Measurements from ENCODE around the gene PTPN7. TPM values are rescaled to one million over a fixed set of nuclear protein-coding genes. Genes with fewer than 3 reads are reported as not detected.

The PTPN7 gene
- total and polyA plus RNA-seq, 4 donors, result 0.75 to 7.0 (median 1.7) TPM

DNA sequence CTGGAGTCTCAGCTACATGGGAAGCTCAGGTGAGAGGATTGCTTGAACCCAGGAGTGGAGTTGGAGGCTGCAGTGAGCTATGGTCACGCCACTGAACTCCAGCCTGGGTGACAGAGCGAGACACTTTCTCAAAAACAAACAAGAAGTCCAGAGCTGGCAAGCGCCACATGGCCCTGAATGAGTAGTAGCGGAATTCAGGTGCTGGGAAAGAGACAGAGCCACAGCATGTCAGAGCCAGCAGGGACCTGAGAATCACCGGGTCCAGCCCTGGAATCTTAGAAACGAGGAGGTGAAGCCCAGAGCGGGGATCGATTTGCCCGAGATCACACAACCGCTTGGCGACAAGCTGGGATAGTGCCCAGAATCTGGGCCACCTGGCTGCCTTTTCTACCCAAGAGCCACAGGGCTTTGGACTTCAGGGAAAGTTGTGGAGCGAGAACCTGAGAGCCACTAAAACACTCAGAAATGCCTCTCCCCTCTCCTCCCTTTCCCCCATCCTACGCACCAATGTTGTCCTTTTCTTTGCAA, 25.7 kb downstream of the PTPN7 start:
- H3K9me3 ChIP-seq (ENCODE audit: control insufficient read depth in 4 of 4, low read length in 3 of 4), result no peaks in the 10 kb centered on the region
- TF ChIP-seq, protein P1, sequence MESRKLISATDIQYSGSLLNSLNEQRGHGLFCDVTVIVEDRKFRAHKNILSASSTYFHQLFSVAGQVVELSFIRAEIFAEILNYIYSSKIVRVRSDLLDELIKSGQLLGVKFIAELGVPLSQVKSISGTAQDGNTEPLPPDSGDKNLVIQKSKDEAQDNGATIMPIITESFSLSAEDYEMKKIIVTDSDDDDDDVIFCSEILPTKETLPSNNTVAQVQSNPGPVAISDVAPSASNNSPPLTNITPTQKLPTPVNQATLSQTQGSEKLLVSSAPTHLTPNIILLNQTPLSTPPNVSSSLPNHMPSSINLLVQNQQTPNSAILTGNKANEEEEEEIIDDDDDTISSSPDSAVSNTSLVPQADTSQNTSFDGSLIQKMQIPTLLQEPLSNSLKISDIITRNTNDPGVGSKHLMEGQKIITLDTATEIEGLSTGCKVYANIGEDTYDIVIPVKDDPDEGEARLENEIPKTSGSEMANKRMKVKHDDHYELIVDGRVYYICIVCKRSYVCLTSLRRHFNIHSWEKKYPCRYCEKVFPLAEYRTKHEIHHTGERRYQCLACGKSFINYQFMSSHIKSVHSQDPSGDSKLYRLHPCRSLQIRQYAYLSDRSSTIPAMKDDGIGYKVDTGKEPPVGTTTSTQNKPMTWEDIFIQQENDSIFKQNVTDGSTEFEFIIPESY (IDR thresholded peaks at IDR 0.05), result no peak
- TF ChIP-seq GABPA (IDR thresholded peaks at IDR 0.05 in 1 of 2, conservative IDR thresholded peaks at IDR 0.05 in 1 of 2), result no peak
- TF ChIP-seq HNF4A (conservative IDR thresholded peaks at IDR 0.05), result peak in 1 of 2 donors; percentile 34
- TF ChIP-seq SP1 (IDR thresholded peaks at IDR 0.05), result no peak
- TF ChIP-seq RXRA (IDR thresholded peaks at IDR 0.05), result peak in 1 of 2 donors; percentile 29
- H3K27me3 ChIP-seq (ENCODE audit: control insufficient read depth in 4 of 4, insufficient read depth in 4 of 4, low read length in 3 of 4), result no peaks in the 10 kb centered on the region
- 34% methylated on average over 13 of the region's 13 CpGs for WGBS
- H3K4me1 ChIP-seq (ENCODE audit: control insufficient read depth in 4 of 4, insufficient read depth in 4 of 4, low read length in 3 of 4), result peaks cover 2 to 22% (median 17%) of the 10 kb centered on the region in 4 donors
- H3K4me3 ChIP-seq (ENCODE audit: low read depth in 1 of 3, low read length in 3 of 3), result no peak overlapping the region
- no peak for DNase-seq (ENCODE audit: low spot score)
- H3K9ac ChIP-seq (ENCODE audit: low read depth in 1 of 2, low read length in 2 of 2), result no peak overlapping the region
- peak overlapping the region; percentile 9 to 65 for H3K27ac ChIP-seq (ENCODE audit: low read depth in 1 of 2, low read length in 2 of 2)
- peaks cover 5 to 20% (median 12%) of the 10 kb centered on the region in 4 donors for H3K36me3 ChIP-seq (ENCODE audit: control insufficient read depth in 4 of 4, insufficient read depth in 3 of 4, low read depth in 1 of 4, low read length in 3 of 4)

DNA sequence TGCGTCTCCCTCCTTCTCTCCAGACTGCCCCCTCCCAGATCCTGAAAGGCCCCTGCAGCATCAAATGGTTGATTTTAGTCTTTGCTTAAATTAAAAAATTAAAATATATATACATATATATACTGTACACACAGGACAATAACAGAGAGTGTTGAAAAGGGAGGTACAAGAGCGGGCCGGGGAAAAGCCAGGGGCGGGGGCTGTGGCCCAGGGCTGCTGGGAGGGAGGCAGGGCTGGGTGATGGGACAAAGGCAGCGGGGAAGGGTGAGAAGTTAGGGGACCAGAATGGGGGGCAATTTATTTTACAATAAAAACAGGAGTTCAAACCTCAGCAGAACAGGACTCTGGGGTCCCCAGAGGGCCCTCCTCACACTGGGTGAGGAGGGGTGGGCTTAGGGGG, 26.4 kb downstream of the PTPN7 start:
- H3K27me3 ChIP-seq (ENCODE audit: control insufficient read depth in 4 of 4, insufficient read depth in 4 of 4, low read length in 3 of 4), result no peaks in the 10 kb centered on the region
- WGBS, result 98% methylated on average over 5 of the region's 5 CpGs
- no peak overlapping the region for H3K4me3 ChIP-seq (ENCODE audit: low read depth in 1 of 3, low read length in 3 of 3)
- no peak for DNase-seq (ENCODE audit: low spot score)
- H3K4me1 ChIP-seq (ENCODE audit: control insufficient read depth in 4 of 4, insufficient read depth in 4 of 4, low read length in 3 of 4), result peaks cover 2 to 22% (median 17%) of the 10 kb centered on the region in 4 donors
- no peak overlapping the region for H3K27ac ChIP-seq (ENCODE audit: low read depth in 1 of 2, low read length in 2 of 2)
- no peaks in the 10 kb centered on the region for H3K9me3 ChIP-seq (ENCODE audit: control insufficient read depth in 4 of 4, low read length in 3 of 4)
- no peak overlapping the region for H3K9ac ChIP-seq (ENCODE audit: low read depth in 1 of 2, low read length in 2 of 2)
- no peak for TF ChIP-seq NR2F2 (IDR thresholded peaks at IDR 0.05)
- TF ChIP-seq, protein P2, sequence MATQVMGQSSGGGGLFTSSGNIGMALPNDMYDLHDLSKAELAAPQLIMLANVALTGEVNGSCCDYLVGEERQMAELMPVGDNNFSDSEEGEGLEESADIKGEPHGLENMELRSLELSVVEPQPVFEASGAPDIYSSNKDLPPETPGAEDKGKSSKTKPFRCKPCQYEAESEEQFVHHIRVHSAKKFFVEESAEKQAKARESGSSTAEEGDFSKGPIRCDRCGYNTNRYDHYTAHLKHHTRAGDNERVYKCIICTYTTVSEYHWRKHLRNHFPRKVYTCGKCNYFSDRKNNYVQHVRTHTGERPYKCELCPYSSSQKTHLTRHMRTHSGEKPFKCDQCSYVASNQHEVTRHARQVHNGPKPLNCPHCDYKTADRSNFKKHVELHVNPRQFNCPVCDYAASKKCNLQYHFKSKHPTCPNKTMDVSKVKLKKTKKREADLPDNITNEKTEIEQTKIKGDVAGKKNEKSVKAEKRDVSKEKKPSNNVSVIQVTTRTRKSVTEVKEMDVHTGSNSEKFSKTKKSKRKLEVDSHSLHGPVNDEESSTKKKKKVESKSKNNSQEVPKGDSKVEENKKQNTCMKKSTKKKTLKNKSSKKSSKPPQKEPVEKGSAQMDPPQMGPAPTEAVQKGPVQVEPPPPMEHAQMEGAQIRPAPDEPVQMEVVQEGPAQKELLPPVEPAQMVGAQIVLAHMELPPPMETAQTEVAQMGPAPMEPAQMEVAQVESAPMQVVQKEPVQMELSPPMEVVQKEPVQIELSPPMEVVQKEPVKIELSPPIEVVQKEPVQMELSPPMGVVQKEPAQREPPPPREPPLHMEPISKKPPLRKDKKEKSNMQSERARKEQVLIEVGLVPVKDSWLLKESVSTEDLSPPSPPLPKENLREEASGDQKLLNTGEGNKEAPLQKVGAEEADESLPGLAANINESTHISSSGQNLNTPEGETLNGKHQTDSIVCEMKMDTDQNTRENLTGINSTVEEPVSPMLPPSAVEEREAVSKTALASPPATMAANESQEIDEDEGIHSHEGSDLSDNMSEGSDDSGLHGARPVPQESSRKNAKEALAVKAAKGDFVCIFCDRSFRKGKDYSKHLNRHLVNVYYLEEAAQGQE (IDR thresholded peaks at IDR 0.05), result no peak
- no peak for TF ChIP-seq FOXA2 (IDR thresholded peaks at IDR 0.05)
- peaks cover 5 to 20% (median 12%) of the 10 kb centered on the region in 4 donors for H3K36me3 ChIP-seq (ENCODE audit: control insufficient read depth in 4 of 4, insufficient read depth in 3 of 4, low read depth in 1 of 4, low read length in 3 of 4)

DNA sequence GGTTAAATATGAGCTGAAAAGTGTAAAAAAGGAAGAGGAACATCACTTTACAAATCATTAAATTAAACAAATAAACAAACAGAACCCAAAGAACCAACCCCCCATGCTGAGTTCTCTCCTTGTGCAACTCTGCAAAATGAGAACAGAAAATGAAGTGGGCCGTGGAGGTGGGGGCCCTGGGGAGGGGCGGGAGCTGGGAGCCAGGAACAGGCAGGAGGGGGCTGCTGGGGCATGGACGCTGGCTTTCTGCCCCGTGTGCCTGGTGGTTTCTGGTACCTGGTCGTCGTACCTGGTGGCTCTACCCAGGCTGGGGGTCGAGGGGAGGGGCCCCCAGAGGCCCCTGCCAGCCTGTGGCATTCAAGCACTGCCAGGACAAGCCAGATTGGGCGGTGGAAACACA, 26.9 kb downstream of the PTPN7 start:
- Histone ChIP-seq H3K9me3 (ENCODE audit: control insufficient read depth in 4 of 4, low read length in 3 of 4) (no peaks in the 10 kb centered on the region), H3K27ac (ENCODE audit: low read depth in 1 of 2, low read length in 2 of 2) (no peak overlapping the region), H3K9ac (ENCODE audit: low read depth in 1 of 2, low read length in 2 of 2) (no peak overlapping the region), H3K36me3 (ENCODE audit: control insufficient read depth in 4 of 4, insufficient read depth in 3 of 4, low read depth in 1 of 4, low read length in 3 of 4) (peaks cover 5 to 20% (median 11%) of the 10 kb centered on the region in 4 donors), H3K4me1 (ENCODE audit: control insufficient read depth in 4 of 4, insufficient read depth in 4 of 4, low read length in 3 of 4) (peaks cover 2 to 22% (median 17%) of the 10 kb centered on the region in 4 donors), H3K27me3 (ENCODE audit: control insufficient read depth in 4 of 4, insufficient read depth in 4 of 4, low read length in 3 of 4) (no peaks in the 10 kb centered on the region), H3K4me3 (ENCODE audit: low read depth in 1 of 3, low read length in 3 of 3) (no peak overlapping the region)
- TF ChIP-seq NR2F2 (IDR thresholded peaks at IDR 0.05) (no peak), JUND (IDR thresholded peaks at IDR 0.05) (no peak), FOXA2 (IDR thresholded peaks at IDR 0.05) (no peak), SP1 (IDR thresholded peaks at IDR 0.05) (no peak), RXRA (IDR thresholded peaks at IDR 0.05) (no peak), GABPA (IDR thresholded peaks at IDR 0.05 in 1 of 2, conservative IDR thresholded peaks at IDR 0.05 in 1 of 2) (no peak), HNF4G (IDR thresholded peaks at IDR 0.05) (no peak), HNF4A (conservative IDR thresholded peaks at IDR 0.05) (no peak), FOXA1 (IDR thresholded peaks at IDR 0.05) (no peak), YY1 (IDR thresholded peaks at IDR 0.05) (no peak), RAD21 (IDR thresholded peaks at IDR 0.05) (no peak)
- TF ChIP-seq, protein P3, sequence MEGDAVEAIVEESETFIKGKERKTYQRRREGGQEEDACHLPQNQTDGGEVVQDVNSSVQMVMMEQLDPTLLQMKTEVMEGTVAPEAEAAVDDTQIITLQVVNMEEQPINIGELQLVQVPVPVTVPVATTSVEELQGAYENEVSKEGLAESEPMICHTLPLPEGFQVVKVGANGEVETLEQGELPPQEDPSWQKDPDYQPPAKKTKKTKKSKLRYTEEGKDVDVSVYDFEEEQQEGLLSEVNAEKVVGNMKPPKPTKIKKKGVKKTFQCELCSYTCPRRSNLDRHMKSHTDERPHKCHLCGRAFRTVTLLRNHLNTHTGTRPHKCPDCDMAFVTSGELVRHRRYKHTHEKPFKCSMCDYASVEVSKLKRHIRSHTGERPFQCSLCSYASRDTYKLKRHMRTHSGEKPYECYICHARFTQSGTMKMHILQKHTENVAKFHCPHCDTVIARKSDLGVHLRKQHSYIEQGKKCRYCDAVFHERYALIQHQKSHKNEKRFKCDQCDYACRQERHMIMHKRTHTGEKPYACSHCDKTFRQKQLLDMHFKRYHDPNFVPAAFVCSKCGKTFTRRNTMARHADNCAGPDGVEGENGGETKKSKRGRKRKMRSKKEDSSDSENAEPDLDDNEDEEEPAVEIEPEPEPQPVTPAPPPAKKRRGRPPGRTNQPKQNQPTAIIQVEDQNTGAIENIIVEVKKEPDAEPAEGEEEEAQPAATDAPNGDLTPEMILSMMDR (IDR thresholded peaks at IDR 0.05; ENCODE audit: low read depth, low read length, missing input control), result no peak
- TF ChIP-seq, protein P4, sequence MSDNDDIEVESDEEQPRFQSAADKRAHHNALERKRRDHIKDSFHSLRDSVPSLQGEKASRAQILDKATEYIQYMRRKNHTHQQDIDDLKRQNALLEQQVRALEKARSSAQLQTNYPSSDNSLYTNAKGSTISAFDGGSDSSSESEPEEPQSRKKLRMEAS (IDR thresholded peaks at IDR 0.05), result no peak
- TF ChIP-seq, protein P5, sequence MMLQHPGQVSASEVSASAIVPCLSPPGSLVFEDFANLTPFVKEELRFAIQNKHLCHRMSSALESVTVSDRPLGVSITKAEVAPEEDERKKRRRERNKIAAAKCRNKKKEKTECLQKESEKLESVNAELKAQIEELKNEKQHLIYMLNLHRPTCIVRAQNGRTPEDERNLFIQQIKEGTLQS (IDR thresholded peaks at IDR 0.05), result no peak
- TF ChIP-seq, protein P2 (IDR thresholded peaks at IDR 0.05), result no peak
- DNase-seq (ENCODE audit: low spot score), result no peak
- 81% methylated on average over 8 of the region's 8 CpGs for WGBS

Data from liver (tissue), 9 donors.